ENCODE data around the gene BORCS8. TPM values are rescaled to one million over a fixed set of nuclear protein-coding genes. Genes with fewer than 3 reads are reported as not detected.

The BORCS8 gene
- total RNA-seq, 1 donor from 2014 or later = 26.7 TPM

- TF ChIP-seq CTCF (IDR thresholded peaks at IDR 0.05; ENCODE audit: unreplicated experiment) = no peak
- H3K27me3 Mint-ChIP-seq (ENCODE audit: low read depth) = no peaks in the 10 kb centered on the region
- H3K4me3 Mint-ChIP-seq = no peak overlapping the region
- peaks cover 22% of the 10 kb centered on the region for H3K36me3 Mint-ChIP-seq
- H3K9me3 Mint-ChIP-seq = peaks cover 9% of the 10 kb centered on the region
- H3K4me1 Mint-ChIP-seq = peaks cover 17% of the 10 kb centered on the region
- H3K27ac Mint-ChIP-seq = no peak overlapping the region
- no peak for DNase-seq (ENCODE audit: low spot score in 2 of 2, unreplicated experiment in 2 of 2)
Observed at GRCh38 chr19:19133985-19134384, 58.0 kb downstream of the BORCS8 start.

- no peak overlapping the region for H3K4me3 Mint-ChIP-seq
- peaks cover 14% of the 10 kb centered on the region for H3K9me3 Mint-ChIP-seq
- H3K27ac Mint-ChIP-seq = no peak overlapping the region
- H3K36me3 Mint-ChIP-seq = peaks cover 28% of the 10 kb centered on the region
- no peak for DNase-seq (ENCODE audit: low spot score in 2 of 2, unreplicated experiment in 2 of 2)
- H3K4me1 Mint-ChIP-seq = peaks cover 11% of the 10 kb centered on the region
- H3K27me3 Mint-ChIP-seq (ENCODE audit: low read depth) = no peaks in the 10 kb centered on the region
- TF ChIP-seq CTCF (IDR thresholded peaks at IDR 0.05; ENCODE audit: unreplicated experiment) = no peak
Observed at GRCh38 chr19:19132912-19133311, 59.0 kb downstream of the BORCS8 start.

GRCh38 chr19:19131989-19132388, 60.0 kb downstream of the BORCS8 start:
- Mint-ChIP-seq H3K4me1 (peaks cover 2% of the 10 kb centered on the region), H3K27me3 (ENCODE audit: low read depth) (no peaks in the 10 kb centered on the region), H3K36me3 (peaks cover 31% of the 10 kb centered on the region), H3K27ac (no peak overlapping the region), H3K9me3 (peaks cover 16% of the 10 kb centered on the region), H3K4me3 (no peak overlapping the region)
- no peak for DNase-seq (ENCODE audit: low spot score in 2 of 2, unreplicated experiment in 2 of 2)
- TF ChIP-seq CTCF (IDR thresholded peaks at IDR 0.05; ENCODE audit: unreplicated experiment) = no peak

Other genes starting within 250 kb of the BORCS8 start
- gene SUGP2, start 158.6 kb downstream of the BORCS8 start, total RNA-seq = 137 to 152 TPM (median 140 TPM) in 3 replicates
- 25.5 to 28.2 TPM (median 25.8 TPM) in 3 replicates for gene ARMC6, start 158.5 kb downstream of the BORCS8 start, total RNA-seq
- 21.2 to 22.1 TPM (median 21.2 TPM) in 3 replicates for gene SLC25A42, start 128.2 kb downstream of the BORCS8 start, total RNA-seq
- 45.5 to 48.4 TPM (median 46.5 TPM) in 3 replicates for gene TMEM161A, start 53.7 kb downstream of the BORCS8 start, total RNA-seq
- 1.4 to 2.9 TPM (median 2.8 TPM) in 3 replicates for gene MEF2B, start 21.9 kb downstream of the BORCS8 start, total RNA-seq
- gene RFXANK, start 106 bp upstream of the BORCS8 start, total RNA-seq = 90.4 to 93.6 TPM (median 92.0 TPM) in 3 replicates
- gene NR2C2AP, start 11.3 kb upstream of the BORCS8 start, total RNA-seq = 9.4 to 11.8 TPM (median 10.1 TPM) in 3 replicates
- gene NCAN, start 19.8 kb upstream of the BORCS8 start, total RNA-seq = 0.02 to 0.29 TPM (median 0.07 TPM) in 3 replicates
- 3.5 to 5.7 TPM (median 4.0 TPM) in 3 replicates for gene TM6SF2, start 81.1 kb upstream of the BORCS8 start, total RNA-seq
- 70.2 to 77.2 TPM (median 74.9 TPM) in 3 replicates for gene SUGP1, start 128.4 kb upstream of the BORCS8 start, total RNA-seq
- 93.0 to 107 TPM (median 94.7 TPM) in 3 replicates for gene MAU2, start 128.7 kb upstream of the BORCS8 start, total RNA-seq
- 112 to 113 TPM (median 113 TPM) in 3 replicates for gene GATAD2A, start 213.5 kb upstream of the BORCS8 start, total RNA-seq

Data from mesothelial cell of epicardium (in vitro differentiated cells).